HuH-7 (cell line): ENCODE measurements around the gene DDX41.
A peak's percentile ranks its signal among the peaks of the same experiment; 100 is the strongest.
"Not testable (repeated sequence)": the region's sequence is repeated elsewhere in the genome, so short reads cannot be mapped to it uniquely, and the experiment has no call there.

Experiments
- DNase-seq: peaks from one replicate; pipeline ENCODE4 v3.0.0; 2011; ENCODE audit warnings: low spot score

DDX41 gene

DNA sequence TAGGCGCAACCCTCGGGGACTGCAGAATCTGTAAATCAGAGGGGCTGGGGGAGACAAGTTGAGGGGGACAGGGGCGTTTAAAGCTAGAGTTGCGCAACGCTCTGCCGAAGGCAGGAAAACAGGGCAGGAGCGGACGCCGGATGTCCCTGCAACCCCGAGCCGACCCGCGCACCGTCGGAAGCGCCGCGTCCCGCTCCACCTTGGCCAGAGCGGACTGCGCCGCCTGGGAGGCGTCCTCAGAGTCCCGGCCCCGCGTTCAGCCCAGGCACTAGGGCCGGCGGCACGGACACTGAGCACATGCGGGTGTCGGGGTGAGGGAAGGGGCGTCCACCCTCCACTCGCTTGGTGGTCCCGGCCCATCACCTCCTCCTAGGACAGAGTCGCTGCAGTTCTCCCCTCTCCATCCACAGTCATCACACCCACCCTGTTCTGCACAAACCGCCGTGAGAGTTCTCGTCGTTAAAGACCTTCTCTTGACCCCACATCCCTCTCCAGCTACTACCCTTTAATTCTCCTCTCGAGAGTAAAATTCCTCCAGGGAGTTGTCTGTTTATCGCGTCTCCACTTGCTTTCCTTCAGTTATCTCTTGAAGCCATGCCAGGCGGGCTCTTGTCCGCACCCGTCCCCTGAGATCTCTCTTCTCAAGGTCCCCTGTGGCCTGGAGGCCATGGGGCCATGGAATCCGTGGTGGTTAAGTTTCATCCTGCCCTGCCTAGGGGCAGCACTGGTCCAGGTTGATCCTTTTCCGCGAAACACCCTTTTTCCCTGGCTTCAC is 18.6 kb downstream of the DDX41 start:
- peak; percentile 58 for DNase-seq

DNA sequence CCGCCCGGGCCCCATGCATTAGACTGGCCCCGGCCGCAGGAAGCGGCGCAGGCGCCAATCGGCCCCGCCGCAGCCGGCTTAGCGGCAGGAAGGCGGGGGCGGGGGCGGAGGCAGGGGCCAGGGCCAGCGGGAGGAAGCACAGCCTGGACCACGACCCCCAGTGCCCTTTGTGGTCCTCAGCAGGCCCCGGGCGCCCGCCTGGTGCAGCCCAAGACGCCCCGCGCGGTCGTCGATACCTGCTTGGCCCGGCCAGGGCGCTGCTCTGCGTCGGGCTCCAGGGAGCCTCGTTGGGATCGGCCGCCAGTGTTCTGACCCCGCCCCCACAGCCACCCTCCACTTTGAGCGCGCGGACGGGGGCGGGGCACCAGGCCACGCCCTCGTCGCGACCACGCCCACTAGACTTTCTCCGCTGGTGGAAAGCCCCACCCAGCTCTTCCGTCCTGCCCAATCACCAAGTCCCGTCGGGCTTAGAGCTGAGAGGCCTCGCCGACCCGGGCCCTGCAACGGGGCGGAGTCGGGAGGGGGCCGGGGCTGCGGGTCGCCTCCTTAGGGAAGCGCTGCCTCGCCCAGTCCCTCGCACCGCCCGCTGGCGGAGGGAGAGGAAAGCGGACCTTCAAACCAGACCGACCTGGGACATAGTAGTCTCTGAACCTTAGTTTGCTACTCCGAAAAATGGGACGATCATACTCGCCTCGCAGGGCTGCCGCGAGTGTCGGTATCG is 19.3 kb downstream of the DDX41 start, which contains the start of gene PDLIM7:
Gene PDLIM7, minus strand, starts transcription at position 313 of the 721 bp plus-strand sequence. CDS start 1,092 bp downstream, outside the sequence.
- DNase-seq = peak; percentile 99

DNA sequence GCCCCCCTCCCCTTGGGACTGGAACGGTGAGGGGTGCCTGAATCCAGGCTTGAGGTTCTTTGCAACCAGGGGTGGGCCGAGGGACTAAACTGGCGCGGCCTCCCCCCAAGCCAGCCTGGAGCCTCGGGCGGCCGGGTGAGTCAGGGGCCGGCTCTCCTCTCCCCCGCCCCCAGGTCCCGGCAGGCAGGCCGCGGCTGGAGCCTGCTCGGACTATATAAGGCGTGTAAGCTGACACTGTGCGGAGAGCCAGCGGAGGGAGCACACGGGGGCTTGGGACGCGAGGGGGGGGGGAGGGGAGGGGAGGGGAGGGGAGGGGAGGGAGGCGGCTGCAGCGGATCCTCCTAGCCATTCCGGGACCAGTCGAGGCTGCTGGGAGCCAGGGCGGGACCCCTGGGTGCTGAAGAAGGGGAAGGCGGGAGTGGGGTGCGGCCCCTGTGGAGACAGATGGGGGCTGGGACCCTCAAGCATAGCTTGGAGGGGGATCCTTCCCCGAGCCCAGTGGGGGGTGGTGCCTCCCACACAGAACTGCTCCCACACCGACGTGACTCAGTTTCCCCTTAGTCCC is 20.0 kb downstream of the DDX41 start:
- DNase-seq = peak; percentile 93

DNA sequence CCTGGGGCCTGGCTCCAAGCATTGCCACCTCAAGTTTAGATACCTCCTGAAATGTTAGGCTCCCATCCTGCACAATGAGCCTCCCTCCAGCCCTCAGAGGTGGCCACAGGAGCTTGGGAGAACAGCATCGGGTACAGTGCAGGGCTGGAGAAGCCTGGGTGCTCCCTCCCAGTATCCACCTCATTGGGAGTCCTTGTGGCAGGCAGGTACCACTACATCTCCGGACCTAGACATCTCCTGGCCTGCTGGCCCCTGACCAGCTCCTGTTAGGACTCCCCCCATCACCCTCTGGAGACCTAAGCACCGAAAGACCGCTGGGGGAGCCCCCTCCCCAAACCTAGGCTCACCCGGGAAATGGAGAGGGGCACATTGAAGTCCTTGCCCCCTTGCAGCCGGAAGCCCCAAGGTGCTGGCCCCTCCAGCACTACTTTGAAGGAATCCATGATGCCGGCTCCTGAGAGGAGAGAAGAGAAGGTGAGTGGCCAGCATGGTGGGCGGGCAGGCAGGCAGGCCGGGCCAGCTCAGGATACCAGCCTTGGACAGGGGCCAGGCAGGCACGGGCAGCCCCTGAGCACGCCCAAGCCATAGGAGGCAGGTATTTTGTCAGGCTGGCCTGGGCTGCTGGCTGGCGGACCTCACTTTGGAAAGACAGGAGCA is 20.6 kb downstream of the DDX41 start:
- DNase-seq = peak; percentile 78

DNA sequence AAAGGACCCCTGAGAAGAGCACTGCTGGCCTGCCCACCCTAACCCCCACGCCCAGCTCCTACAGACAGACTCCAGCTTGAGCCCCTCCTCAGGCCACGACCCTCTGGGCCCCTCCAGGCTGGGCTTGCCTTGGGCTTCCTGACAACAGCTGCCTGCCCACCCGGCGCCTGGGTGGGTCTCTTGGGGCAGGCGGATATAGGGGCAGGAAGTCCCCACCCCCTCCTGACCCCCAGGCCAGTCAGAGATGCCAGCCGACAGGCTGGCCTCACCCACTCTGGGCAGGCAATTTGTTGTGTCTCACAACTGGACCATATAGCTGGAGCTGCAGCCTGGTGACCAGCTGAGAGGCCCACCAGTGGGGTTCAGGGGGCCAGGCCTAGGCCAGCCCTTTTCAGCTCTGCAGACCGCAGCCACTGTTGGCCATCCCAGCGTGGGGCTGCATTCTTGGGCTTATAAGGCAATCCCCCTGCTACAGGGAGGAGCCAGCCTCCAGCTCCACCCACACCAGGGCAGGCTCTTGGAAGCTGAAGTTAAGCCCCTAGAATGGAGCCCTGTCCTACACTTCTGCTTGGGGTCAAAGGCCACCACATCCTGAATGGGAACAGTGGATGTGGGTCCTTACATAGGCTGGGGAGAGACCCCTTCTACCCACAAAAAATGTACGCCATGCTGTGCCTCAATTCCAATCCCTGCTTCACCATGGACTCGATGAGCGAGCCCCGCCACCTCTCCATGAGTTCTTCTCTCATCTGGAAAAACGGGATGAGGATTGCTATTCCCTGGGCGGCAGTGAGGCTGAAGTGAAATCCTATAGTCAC is 21.3 kb downstream of the DDX41 start:
- no peak for DNase-seq

DNA sequence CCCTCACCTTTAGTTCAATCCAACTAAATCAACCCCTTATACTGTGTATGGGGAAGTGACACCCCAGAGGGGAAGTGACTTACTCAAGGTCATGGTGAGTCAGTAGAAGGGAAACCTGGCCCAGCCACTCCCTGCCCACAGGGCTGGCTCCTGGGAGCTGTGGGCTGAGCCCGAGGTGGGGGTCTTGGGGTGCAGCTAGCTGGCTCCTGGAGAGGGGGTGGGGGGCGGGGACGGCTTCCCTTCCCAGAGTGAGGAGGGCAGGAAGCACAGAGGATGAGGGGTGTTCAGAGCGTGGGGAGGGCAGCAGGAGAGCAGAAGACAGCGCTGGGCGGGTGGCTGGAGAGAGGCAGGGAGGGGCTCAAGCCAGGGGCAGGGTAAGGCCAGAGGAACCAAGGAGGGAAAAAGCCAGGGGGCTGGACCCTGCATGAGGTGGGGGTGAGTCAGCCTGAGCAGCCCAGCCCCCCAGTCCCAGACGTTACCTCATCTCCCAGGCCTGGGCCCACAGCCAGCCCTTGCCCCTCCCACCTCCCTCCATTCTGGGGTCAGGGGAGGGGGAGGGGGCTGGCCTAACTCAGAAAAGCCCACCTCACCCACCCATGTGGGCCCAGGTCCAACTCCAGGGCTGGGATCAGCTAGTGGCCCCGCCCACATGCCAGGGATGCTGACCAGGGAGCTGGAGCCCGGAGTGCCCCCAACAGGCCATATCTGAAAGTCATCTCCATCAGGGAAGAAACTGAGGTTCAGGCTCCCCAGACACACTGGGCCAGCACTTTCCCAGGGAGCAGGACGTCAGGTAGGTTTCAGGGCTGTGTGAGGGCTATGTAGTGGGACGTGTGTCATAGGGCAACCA is 22.2 kb downstream of the DDX41 start:
- DNase-seq = no peak

DNA sequence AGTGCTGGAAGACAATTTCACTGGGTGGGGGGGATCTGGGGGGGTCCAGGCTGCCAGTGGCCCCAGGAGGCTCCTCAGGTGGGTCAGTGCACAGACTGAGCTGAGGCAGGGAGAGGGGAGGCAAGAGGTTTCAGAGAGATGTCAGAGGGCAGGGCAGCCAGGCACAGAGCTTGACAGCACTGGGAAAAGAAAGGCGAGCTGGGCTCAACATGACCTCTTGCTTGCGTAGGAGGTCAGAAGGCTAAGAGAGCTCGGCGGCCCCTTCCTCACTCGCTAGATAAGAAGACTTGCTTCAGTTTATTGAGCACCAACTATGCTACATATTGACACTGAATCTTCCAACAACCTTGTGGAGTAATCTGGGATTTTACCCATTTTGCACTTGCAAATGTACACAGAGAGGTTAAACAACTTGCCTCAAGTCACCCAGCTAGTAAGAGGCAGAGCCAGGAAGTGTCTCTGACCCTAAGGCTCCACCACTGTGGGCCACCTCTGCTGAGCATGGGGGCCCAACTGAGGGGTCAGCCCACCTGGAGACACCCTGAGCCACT is 22.9 kb downstream of the DDX41 start:
- DNase-seq = no peak

DNA sequence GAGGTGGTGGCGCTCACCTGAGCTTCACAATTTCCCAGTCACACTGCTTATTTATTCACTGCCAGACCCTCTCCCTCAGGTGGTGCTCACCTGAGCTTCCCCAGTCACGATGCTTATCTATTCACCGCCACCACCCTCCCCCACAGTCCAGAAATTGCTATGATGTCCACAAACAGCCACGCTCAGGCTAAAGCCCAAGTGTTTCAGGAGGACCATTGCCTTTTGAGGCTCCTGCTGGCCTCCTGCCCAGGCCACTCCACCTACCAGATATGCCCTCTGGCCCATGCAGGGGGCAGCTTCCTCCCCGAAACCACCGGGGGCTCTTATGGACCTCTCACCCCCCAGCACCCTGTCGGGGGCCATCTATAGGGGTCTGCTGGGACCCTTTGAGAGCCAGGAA is 23.9 kb downstream of the DDX41 start:
- DNase-seq = no peak

DNA sequence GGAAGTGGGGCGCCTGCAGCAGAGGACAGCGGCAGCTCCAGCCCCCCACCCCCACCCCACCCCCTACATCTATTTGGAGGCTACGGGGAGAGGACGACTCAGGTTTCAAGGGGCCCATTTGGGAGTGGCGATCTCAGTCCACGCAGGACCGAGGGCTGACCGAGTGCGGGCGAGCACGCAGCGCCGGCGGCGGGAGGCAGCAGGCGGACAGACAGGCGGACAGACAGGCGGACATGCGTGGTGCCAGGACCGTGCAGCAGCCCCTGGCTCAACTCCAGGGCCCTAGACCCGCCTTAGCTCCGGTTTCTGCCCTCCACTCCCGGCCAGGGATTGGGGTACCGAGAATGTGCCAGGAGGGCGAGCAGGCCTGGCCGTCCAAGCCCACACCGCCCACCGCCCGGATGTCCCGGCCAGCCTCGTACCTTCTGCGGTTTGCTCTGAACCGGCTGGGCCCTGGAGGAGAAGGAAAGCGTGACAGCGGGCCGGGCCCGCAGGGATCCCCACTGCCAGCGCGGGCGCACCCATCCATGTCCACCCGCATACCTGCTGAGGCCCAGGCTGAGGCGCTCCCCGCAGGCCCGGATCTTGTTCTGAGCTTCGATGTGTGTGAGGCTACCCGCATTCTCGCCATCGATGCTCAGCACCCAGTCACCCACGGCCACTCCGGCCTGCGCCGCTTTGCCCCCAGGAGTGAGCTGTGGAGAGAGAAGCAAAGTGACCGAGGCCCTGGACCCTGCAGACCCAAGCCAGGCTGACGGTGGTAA is 24.6 kb downstream of the DDX41 start:
- DNase-seq = no peak

DNA sequence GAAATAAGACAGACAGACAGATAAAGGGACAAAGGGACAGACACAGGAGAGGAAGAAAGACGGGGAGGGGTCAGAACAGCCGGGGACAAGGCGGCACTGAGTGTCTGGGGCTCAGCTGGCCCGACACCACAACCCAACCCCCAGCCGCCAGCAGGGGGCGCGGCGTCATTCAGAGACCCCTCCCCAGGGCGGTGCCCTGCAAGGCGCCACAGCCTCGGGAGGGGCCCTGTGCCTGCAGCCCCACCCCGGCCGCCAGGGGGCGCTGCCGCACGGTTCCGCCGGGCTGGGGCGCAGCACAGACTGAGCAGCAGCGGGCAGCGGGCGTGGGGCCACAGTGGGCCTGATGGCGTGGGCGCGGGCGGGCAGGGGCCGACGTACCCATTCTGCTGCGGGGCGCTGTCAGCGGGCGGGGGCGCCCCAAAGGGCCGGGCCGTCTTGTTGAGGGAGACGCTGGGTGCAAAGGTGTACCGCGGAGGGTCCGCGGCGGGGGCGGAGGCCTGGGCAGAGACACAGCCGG is 25.3 kb downstream of the DDX41 start:
- peak; percentile 98 for DNase-seq

DNA sequence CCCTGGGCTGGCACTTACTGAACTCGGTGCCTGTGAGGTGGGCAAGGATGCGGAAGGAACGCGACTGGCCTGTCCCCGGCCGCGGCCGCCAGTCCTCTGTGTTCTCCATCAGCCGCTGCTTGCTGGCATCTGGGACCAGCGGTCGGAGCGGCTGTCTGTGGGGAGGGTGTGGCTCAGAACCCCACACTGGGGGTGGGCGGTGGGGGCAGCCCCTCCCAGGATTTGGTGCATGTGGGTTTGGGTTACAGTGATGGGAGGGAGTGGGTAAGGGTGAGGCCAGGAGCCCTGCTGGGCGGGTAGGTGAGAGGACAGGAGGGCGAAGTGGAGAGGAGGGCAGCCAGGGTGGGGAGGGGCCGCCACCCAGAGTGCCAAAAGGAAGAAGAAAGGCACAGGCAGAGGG is 25.8 kb downstream of the DDX41 start:
- no peak for DNase-seq

DNA sequence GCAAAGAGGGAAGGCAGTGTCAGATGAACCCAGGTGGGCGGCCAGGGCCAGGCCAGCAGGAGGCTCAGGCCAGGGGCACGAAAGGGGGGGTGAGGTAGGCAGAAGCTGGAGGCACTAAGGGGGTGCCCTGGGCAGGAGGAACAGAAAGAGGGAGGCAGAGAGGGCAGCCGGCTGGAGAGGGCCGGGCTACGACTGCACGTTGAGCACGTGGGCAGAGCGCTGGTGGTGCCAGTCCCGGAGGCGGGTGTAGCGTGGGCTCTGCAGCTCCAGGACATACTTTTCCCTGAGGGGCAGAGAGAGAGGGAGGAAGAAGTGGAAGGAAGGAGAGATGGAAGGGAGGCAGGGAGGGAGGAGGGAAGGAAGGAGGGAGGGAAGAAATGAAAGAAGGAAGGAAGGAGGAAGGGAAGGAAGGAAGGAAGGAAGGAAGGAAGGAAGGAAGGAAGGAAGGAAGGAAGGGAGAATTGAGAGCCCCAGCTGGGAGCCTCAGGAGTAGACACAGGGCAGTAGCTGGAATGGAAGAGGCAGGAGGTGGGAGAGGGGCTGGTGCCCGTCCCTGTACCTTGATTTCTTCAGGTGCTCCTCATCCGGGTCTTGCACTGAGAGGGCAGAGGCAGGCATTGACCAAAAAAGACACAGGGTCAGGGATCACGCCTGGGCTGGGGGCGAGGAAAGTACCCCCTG is 26.3 kb downstream of the DDX41 start:
- DNase-seq = no peak

DNA sequence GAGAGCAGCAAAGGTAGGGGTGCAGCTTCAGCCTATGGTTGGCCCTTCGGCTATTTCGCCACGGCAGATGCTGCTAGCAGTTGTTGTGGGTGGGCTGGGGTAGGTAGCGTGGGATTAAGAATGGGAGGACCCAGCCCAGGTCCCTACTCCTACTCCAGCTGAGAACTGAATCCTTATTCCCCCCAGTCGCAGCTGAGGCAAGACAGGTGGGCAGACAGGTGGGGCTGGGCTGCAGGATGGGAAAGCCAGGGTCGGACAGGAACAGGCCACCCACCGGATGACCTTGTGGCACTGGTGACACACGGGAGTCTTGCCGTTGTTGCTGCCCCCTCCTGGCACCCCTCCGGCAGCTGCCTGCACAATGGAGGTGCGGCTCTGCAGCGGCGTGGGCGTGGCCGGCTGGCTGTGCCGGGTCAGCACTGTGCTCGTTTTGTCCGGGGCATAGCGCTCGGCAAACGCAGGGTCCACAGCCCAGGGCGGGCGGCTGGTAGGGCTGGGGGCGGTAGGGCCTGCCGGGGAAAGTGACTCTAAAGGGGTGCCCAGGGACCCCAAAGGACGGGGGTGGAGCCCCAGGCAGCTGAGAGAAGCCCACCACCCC is 27.5 kb downstream of the DDX41 start:
- no peak for DNase-seq

DNA sequence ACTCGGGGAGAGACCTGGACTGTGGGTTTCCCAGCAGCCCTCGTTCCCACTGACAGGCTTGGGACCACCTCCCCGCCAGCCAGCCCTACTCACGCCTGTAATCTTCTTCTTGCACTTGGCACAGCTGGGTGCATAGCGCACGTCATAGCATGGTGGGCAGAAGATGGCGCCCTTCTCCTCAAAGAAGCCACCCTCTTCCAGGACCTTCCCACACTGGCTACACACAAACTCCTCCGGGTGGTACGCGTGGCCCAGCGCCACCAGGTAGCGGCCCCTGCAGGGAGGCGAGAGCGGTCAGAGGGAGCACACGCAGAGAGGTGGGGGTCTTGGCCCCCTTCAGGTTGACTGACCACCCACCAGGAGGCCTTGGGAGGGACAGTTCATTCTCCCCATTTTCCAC is 28.8 kb downstream of the DDX41 start:
- DNase-seq = no peak

DNA sequence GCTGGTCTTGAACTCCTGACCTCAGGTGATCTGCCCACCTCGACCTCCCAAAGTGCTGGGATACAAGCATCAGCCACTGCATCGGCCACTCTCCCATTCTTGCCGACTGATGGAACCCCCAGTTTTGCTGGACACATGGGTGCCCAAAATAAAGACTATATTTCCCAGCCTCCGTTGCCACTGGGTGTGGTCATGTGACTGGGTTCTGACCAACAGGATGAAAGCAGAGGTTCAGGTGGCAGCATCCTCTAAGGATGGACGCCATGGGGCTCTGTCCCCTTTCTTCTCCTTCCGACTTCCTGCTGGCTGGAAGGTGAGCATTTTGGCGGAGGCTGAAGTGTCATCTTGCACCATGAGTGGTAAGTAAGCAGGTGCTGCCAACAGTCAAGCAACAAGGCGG is 29.6 kb downstream of the DDX41 start:
- DNase-seq = no peak

DNA sequence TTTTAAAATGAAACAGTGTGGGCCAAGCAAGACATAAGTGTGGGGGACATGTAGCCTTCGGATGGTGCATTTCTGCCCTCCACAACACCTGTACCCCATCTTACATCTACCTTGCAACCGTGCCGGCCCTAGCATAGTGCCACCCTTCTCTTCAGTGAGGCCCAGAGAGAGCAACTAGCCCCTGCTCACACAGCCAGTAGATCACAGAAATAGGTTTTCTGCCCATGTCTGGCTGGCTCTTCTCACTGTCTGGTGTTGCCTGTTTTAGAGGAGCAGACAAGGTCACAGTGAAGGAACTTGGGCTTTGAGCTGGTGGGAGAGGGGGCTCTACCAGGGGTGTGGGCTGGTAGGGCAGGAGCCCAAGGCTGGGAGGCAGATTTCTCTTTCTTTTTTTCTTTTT is 30.5 kb downstream of the DDX41 start:
- no peak for DNase-seq

DNA sequence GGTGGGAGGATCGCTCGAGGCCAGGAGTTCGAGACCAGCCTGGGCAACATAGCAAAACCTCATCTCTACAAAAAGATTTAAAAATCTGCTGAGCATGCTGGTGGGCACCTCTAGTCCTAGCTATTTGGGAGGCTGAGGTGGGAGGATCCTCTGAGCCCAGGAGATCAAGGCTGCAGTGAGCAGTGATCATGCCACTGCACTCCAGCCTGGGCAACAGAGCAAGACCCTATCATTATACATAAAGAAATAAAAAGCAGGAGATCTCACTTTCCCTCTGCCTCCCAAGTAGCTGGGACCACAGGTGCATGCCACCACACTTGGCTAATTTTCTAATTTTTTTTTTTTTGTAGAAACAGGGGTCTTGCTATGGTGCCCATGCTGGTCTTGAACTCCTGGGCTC is 31.0 kb downstream of the DDX41 start:
- DNase-seq = not testable (repeated sequence)

DNA sequence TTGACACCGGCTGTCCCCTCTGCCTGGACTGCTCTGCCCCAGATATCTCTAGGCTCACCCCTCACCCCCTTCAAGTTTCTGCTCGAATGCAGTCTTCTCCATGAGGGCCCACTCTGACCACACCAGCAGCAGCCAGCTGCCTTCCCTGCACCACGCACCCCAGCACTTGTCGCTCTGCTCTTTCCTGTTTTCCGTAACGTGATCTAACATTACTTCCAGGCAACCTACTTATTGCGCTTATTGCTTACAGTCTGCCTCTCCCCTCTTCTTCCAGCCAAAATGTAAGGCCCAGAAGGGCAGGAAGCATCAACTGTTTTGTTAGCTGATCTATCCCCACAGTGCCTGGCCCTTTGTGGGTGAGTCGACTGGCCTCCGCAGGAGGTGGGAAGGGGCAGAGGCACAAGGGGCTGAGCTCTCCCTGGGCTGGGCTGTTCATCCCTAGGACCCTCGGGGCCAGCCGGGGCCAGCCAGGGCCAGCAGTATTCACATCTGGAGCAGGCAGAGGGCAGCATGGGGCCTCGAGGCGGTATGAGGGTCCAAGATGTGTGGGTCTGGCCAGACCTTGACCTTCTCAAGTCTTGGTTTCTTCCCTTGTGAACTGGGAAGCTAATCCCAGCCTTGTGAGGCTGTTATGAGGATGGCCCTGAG is 31.7 kb downstream of the DDX41 start:
- no peak for DNase-seq
